LNCaP clone FGC (cell line): ENCODE results near the gene SLC4A4.
A peak's percentile ranks its signal among the peaks of the same experiment; 100 is the strongest.

ENCODE experiments used
- DNase-seq: peaks from one replicate; pipeline ENCODE4 v3.0.0-alpha.2; 2011; ENCODE audit warnings: low read depth
- H3K4me3 ChIP-seq: 2 replicates; pipeline ENCODE4 v1.5.1; 2011; ENCODE audit warnings: mild to moderate bottlenecking, low read depth, low read length, control low read depth
- TF ChIP-seq, protein P1 (sequence below): IDR thresholded peaks from 2 replicates; pipeline ENCODE4 v1.5.1; 2012; ENCODE audit warnings: mild to moderate bottlenecking; ENCODE audit not compliant: control insufficient read depth, insufficient read depth; ENCODE audit errors: extremely low read depth

Gene SLC4A4

DNA sequence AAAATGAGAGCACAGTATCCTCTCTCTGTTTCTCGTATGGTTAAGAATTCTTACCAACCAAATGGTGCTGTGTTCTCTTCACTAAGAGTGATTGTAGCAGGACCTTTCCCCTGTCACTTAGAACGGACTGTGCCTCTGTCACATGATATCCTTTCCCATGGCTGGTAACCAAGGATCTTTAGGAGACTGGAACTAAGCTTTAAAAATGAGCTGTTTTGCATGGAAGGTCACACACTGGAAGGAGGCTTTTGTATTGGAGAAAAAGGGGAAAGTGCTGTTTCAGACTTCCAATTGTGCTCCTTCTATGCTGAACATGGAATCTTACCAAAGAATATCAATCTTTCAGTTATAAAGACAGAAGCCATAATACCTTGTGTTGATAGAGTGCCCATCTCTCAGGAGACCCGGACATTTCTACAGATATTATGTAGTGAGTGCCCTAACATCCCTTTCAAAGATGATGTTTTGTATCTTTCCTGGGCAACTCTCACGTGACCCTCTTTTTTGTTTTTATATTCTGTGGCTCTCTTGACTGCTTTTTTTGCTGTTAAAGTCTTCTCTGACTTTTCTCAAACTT, 148.6 kb downstream of the SLC4A4 start:
- DNase-seq, result peak; percentile 76
- TF ChIP-seq, protein P1, sequence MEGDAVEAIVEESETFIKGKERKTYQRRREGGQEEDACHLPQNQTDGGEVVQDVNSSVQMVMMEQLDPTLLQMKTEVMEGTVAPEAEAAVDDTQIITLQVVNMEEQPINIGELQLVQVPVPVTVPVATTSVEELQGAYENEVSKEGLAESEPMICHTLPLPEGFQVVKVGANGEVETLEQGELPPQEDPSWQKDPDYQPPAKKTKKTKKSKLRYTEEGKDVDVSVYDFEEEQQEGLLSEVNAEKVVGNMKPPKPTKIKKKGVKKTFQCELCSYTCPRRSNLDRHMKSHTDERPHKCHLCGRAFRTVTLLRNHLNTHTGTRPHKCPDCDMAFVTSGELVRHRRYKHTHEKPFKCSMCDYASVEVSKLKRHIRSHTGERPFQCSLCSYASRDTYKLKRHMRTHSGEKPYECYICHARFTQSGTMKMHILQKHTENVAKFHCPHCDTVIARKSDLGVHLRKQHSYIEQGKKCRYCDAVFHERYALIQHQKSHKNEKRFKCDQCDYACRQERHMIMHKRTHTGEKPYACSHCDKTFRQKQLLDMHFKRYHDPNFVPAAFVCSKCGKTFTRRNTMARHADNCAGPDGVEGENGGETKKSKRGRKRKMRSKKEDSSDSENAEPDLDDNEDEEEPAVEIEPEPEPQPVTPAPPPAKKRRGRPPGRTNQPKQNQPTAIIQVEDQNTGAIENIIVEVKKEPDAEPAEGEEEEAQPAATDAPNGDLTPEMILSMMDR, result no peak
- H3K4me3 ChIP-seq, result peak overlapping the region; percentile 33; the same call in 1 of the 2 replicates

DNA sequence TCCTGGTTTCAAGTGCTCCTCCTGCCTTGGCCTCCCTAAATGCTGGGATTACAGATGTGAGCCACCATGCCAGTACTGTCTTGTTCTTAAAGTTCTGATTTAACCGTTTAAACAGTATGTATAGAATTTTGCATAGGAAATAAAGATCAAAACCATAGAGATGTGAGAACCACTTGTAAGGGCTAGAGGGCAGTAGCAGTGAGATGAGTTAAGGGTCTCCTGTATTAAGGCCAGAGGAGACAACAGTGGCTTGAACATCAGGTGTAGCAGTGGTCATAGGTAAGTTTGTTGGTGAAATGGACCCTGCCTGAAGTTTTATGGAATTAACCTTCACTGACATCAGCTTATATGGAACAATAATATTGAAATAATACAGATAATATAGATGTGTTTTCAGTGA, 155.7 kb downstream of the SLC4A4 start:
- H3K4me3 ChIP-seq, result no peak overlapping the region
- no peak for DNase-seq
- TF ChIP-seq, protein P1, result 0 out of 2 replicates have a peak, but pooled peaks have one; percentile 8

DNA sequence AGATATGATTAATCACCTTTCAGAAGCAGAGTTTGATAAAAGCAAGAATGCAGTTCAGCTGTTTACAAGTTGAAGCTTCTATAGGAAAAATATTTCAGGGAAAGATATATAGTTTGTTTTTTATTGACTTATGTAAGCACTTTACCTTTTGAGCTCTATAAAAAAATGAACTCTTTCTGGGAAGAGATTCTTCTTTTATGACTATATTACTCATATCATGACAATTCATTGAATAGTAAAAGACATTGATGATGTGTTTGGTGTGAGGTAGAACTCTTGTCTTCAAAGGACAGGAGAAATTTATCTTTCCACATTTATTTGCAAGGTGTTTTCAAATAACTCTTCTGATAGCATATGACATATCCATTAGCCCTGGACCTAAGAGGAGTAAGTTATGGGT, 156.6 kb downstream of the SLC4A4 start:
- H3K4me3 ChIP-seq, result no peak overlapping the region
- TF ChIP-seq, protein P1, result no peak
- DNase-seq, result no peak

DNA sequence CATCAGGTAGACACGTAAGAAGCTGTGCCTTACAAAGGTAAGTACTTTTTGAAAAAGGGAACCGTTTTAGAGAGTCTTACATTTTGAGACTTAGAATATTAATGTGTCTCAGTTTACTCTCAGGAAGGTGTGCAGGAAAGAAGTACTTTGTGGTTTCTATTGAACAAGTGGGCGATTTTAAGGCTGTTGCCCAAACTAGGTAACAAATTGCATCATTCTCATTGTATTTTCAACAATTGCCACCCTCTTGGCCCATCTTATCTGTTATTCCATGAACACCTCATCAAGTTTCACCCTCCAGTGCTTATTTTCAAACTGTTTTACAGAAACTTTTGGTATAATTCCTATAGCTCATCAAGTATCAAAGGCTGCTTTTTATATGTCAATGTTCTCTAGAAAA, 158.3 kb downstream of the SLC4A4 start:
- TF ChIP-seq, protein P1, result no peak
- DNase-seq, result no peak
- no peak overlapping the region for H3K4me3 ChIP-seq

DNA sequence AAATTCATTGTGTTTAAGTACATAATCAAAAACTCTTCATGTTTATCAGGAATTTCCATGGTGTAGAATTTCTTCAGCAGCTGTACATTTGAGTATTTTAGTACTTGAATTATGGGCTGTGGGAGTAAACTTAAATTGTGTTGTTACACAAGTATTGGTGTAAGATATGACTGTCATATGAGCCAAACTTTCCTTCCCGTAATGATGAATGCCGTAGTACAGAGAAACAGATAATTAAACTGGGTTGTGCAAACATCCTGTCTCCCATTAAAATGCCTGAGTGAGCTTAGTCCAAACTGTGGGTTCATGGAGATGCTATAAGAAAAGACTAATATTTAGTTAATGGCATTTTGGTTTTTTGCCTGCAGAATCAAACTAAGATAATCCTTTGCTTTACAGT, 159.2 kb downstream of the SLC4A4 start:
- H3K4me3 ChIP-seq, result no peak overlapping the region
- TF ChIP-seq, protein P1, result no peak
- DNase-seq, result peak; percentile 91

DNA sequence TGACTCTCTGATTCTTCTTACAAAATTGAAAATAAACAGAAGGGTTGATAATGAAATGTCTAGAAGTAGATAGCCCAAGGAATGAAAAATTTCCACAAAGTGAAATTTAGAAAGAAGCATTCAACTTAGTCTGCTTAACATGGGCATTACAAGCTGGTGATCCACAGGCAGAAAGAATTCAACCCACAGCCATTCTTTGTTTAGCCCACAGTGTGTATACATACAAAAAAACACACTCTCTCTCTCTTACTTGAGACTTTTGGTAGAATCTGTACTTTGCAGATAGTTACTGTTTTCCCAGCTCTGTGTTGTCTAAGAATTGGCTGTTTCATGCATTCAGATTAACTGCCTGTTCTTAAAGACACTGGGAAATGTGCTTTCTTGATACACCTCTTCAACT, 159.8 kb downstream of the SLC4A4 start:
- H3K4me3 ChIP-seq, result no peak overlapping the region
- no peak for DNase-seq
- TF ChIP-seq, protein P1, result no peak

DNA sequence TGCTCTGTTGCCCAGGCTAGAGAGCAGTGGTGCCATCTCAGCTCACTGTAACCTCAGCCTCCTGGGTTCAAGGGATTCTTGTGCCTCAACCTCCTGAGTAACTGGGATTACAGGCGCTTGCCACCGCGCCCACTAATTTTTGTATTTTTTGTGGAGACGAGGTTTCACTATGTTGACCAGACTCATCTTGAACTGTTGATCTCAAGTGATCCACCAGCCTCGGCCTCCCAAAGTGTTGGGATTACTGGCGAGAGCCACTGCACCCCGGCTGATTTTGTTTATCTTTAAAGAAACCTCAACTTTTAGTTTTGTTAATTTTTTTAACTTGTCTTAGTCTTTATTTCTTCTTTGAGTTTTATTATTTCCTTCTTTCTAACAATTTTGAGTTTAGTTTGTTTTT, 163.2 kb downstream of the SLC4A4 start:
- no peak for DNase-seq

More for the DNA sequence above, 163.2 kb downstream of the SLC4A4 start:
- no peak overlapping the region for H3K4me3 ChIP-seq
- TF ChIP-seq, protein P1, result no peak
